GDM1 (cell line): Measurements from ENCODE around the gene FAM163B.

Source experiments
- DNase-seq: peaks from one replicate; lab custom pipeline; 2025; lab: John Stamatoyannopoulos, UW

The FAM163B gene

DNA sequence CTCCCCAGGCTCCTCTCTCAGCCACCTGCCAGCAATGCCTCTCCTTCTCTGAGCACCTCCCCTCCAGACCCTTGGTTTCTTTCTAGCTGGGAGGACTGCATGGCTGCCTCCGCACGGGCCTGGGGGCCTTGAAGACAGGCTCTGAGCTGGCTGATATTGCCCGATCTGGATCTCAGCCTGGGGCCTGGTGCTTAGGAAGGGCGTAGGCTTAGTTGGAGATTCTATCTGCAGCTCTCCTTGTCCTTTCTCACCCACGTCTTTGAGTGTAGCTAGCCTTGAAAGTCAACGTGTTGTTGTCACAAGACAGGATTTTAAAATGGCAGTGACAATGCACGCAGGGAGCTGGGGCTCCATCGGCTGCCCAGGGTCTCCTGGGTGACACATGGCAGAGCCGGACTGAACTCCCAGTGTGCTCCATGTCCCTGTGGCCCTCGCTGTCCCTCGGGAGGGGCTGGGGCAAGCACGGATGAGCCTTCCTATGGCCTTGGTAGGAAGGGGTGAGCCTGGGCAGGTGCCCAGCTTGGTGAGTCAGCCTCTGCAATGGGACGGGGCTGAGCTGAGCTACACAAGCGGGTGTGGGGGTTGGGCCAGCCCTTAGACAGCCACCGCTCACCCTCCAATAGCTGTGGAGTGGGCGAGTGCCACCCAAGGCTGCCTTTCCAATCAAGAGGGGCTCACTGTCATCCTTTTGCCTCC is 65.3 kb downstream of the FAM163B start:
- no peak for DNase-seq

- no peak for DNase-seq
Observed at GRCh38 chr9:133542002-133542401, 67.2 kb downstream of the FAM163B start.

DNA sequence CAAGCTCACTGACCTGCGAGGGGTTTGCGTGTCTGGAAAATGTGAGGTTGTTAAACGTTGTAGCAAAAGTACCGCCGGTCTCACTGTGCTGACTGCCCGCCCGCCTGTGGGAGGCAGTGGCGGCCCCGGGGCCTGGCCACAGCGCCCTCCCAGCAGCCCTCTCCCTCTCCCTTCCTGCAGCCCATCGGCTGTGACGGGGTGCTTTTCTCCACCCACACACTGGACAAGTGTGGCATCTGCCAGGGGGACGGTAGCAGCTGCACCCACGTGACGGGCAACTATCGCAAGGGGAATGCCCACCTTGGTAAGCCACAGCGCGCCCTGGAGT is 68.5 kb downstream of the FAM163B start:
- no peak for DNase-seq

DNA sequence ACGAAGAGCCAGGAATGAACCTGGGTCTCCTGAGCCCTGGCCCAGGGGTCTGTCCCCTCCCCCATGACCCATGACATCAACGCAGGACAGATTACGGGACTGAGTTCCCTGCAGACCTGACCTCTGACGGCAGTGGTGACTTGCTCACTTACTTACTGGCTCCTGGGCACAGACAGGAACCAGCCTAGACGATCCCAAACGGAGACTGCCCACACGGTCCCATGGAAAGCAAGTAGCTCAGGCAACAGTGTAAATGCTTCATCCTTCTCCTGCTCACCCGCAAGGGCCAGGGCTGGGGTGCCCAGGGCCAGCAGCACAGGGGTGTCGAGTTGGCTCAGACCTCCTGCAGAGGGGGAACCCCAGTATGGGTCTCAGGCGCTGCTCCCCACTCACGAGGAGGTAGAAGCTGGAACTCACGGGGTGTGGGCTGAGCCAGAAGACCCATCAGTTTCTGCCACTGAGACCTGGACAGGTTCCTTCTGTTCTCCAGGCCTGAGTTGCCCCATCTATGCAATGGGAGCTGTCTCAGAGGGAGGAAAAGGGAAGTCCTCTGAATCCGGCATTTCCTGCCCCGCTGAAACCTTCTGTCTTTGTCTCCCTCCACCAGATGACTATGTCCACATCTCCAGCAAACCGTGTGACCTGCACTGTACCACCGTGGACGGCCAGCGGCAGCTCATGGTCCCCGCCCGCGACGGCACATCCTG is 69.0 kb downstream of the FAM163B start:
- no peak for DNase-seq

- DNase-seq: no peak
Observed at GRCh38 chr9:133538851-133539833, 70.0 kb downstream of the FAM163B start.

- DNase-seq: no peak
Observed at GRCh38 chr9:133538176-133538575, 71.0 kb downstream of the FAM163B start.

- no peak for DNase-seq
Observed at GRCh38 chr9:133537257-133537656, 71.9 kb downstream of the FAM163B start.

DNA sequence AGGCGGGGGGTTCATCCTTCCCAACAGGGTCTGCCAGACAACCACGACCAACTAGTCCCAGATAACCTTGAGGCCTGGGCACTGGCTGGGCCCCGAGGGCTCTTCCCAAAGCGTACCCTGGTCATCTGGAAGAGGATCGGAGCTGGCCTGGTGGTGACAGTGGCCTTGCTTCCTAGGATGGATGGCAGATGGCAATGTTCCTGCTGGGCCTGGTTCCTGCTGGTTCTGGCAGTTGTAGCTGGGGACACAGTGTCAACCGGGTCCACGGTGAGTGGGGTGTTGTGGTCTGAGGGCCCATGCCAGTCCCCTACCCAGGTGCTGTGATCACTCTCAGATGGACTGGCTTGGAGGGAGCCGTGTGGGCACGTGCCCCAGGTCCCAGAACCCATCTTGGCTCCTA is 72.7 kb downstream of the FAM163B start:
- DNase-seq: no peak

DNA sequence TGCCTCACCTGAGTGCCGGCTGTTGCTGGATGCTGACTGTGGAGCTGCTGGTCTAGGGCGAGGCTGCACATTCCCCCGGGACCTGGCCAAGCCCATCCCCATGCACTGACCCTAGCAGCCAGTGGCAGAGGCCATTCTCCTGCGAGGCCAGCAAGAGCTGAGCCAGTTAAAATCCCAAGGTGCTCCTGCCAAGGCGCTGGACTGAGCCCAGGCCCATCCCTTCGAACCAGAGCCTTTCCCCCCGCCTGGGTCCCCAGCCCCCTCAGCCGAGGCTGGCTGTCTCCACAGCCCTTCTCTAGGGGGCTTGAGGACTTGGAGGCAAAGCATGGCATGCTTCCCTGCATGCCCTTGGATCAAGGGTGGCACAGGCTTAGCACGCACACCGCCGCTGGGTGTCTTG is 73.1 kb downstream of the FAM163B start:
- no peak for DNase-seq

DNA sequence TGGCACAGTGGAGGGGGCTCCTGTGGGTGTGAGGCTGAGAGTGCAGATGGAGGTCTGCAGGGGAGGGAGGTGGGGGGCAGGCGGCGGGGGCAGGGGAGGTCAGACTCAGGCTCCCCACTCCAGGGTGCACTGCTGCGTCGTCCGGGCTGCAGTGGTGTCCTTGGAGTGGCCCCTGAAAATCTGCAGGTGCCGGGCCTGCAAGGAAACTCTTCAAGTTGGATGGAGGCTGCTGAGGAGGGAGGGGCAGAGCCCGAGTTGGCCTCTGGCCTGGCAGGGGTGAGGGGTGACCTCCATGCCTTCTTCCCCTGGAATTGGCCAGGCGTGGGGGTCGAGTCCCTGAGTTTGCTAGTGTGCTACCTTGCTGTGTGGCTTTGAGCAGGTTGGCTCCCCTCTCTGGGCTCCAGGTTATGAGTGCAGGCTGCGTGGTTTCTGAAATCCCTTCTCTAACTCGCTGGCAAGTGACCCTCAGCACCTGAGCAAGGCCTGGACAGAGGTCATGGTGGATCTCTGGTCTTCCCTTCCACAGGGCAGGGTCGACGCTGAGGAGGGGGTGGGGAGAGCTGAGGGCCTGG is 73.8 kb downstream of the FAM163B start:
- no peak for DNase-seq

DNA sequence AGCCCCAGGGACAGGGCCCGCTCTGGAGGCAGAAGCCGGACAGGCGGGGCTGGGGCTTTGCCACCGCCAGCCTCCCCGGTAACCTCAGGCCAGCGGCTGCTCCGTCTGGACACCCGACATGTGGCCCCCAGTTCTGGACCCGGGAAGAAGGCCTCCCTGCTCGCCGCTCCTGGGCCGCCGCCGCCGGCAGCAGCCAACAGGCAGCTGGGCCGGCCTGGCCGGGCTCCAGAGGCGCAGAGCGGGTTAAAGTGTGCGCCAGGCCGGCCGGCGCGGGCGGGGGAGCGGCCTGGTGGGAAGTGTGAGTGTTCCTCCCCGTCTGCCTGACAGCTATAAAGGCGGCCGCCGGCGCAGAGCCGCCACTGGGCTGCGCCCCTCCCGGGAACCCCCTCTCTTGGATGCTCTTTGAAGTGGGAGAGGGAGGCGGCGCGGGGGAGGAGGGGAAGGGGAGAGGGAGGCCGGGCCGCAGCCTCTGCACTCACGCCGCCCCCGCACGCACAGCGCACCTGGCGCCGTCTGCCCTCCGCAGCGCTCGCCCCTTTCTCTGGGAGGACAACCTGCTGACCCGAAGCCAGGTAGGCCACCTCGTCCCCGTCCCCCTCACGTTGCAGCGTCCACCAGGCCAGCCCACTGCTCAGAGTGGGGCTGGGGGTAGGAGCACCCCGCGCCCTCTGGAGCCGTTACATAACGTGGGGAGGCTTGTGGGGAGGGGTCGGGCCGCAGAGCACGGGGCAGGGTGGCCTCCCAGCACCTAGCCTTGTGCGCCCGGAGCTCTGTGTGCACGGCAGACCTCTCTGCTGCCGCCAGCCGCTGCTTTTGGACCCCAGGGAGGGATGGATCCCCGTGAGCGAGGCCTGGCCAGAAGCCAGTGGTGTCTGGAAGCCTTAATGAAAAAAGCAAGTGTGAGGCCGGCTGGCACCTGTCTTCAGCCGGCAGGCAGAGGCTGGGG is 74.6 kb downstream of the FAM163B start, which contains the start of gene ADAMTSL2:
TSS of gene ADAMTSL2 (plus strand) at position 359 of the 946 bp plus-strand sequence. CDS start 2,009 bp downstream, outside the sequence.
- DNase-seq: no peak

GRCh38 chr9:133533857-133534256 is 75.3 kb downstream of the FAM163B start:
- DNase-seq: no peak

DNA sequence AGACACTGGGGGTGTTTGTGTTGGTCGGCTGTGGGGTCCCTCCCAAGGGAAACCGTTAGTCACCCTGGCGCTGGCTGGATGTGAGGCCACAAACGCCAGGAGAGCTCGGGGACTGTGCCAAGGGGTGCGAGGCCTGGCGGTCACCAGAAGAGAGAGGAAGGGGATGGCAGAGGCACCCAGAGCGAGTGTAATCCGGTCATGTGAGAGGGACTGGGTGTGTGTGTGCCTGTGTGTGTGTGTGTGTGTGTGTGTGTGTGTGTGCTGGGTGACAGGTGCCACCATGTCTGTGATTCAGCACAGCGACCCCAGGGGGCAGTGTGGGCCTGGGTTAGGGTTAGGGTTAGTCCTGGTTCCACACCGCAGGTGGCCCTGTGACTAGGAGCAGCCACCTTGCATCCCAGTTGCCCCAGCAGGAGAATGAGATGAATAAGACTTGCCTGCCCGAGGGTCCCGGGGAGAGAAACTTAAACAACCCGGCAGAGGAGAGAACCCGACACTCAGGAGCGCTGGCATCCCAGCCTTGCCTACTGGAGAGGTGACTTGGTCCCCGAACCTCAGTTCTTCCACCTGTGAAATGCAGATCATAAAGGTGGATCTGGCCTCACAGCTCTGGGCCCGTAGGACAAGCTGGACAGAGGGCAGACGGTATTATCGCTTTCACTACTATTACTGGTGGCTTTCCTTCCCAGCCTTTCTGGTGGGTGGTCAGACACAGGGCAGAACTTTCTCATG is 76.1 kb downstream of the FAM163B start:
- peak; percentile 24 for DNase-seq

DNA sequence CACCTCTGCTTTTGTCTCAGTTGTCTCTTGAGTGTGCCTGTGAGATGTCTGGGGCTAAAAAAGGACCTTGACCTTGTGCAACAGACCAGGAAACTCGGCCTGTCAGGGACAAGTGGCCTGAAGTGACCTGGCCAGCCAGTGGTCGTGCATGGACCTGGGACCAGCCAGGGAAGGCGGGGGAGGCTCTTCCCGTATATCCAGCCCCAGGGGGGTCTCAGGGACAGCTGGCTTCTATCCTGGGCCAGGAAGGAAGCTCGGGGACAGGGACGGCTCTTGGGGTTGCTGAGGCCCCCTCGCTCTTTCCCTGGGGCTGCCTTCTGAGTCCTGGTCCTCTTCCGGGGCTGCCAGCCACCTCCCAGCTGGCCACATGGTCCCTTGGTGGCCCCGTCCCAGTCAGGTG is 77.9 kb downstream of the FAM163B start:
- no peak for DNase-seq

- DNase-seq: no peak
Observed at GRCh38 chr9:133529874-133530273, 79.3 kb downstream of the FAM163B start.

DNA sequence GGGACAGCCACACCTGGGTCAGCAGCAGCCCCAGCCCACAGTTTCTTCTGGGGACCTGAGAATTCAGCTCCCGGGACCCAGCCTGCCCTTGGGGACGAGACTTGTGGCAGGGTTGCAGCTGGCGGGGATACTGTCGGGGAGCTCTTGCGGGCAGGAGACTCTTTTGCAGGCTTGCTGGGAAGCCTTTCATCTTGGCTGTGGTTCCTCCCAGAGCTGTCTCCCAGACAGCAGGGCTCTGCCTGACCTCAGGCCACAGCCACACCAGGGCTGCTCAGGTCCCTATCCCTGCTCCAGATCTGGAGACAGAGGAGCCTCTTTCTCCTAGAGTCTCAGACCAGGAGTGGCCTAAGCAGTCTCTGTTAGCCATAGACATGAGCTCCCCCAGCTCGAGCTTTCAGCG is 79.7 kb downstream of the FAM163B start:
- no peak for DNase-seq

- DNase-seq: no peak
Observed at GRCh38 chr9:133528876-133529241, 80.3 kb downstream of the FAM163B start.

- DNase-seq: no peak
Observed at GRCh38 chr9:133528001-133528875, 81.0 kb downstream of the FAM163B start.

DNA sequence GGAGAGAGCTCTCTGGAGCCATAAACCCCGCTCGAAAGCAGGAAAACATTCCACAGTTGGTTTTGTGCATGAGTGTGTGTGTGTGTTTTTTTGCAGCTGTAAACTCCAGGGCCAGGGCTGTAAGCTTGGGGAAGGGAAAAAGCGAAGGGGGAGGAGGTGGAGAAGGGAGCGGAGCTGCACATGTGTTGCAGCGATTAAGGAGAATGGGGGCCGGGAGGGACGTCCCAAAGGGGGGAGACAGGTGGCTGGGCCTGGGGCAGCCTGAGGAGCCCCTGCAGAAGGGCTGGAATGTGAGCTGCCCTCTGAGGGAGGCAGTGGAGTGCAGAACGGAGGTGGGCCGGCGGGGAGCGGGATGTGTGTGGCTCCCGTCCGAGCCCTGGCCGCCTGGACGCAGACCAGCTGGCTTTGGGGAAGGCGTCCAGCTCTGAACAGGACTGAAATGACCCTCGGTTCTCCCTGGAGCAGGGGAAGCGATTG is 81.7 kb downstream of the FAM163B start:
- no peak for DNase-seq
